Glutamatergic neuron (in vitro differentiated cells): ENCODE data around the gene SYNDIG1. TPM values are rescaled to one million over a fixed set of nuclear protein-coding genes. Genes with fewer than 3 reads are reported as not detected.

ENCODE experiments used
- DNase-seq: peaks from one replicate; pipeline ENCODE4 v3.0.0; 2022
- H3K27ac Mint-ChIP-seq: one replicate; pipeline ENCODE4 v1.8.0; 2020; ENCODE audit warnings: mild to moderate bottlenecking, mixed read lengths, inconsistent platforms; ENCODE audit not compliant: unreplicated experiment
- H3K27me3 Mint-ChIP-seq: one replicate; pipeline ENCODE4 v1.8.0; 2020; ENCODE audit warnings: mild to moderate bottlenecking, moderate library complexity, mixed read lengths, inconsistent platforms; ENCODE audit not compliant: unreplicated experiment
- H3K36me3 Mint-ChIP-seq: one replicate; pipeline ENCODE4 v1.8.0; 2020; ENCODE audit warnings: mild to moderate bottlenecking, mixed read lengths, inconsistent platforms; ENCODE audit not compliant: unreplicated experiment
- H3K4me1 Mint-ChIP-seq: one replicate; pipeline ENCODE4 v1.8.0; 2020; ENCODE audit warnings: mild to moderate bottlenecking, low read depth, mixed read lengths, inconsistent platforms; ENCODE audit not compliant: unreplicated experiment
- H3K4me3 Mint-ChIP-seq: one replicate; pipeline ENCODE4 v1.8.0; 2020; ENCODE audit warnings: mild to moderate bottlenecking, mixed read lengths, inconsistent platforms; ENCODE audit not compliant: unreplicated experiment
- H3K9me3 Mint-ChIP-seq: one replicate; pipeline ENCODE4 v1.8.0; 2020; ENCODE audit warnings: mild to moderate bottlenecking, moderate library complexity, mixed read lengths, inconsistent platforms; ENCODE audit not compliant: unreplicated experiment
- total RNA-seq: library from RNA; stranded (reverse); fragmentation: NEBNext Ultra II Directional; extraction: Animal tissue kit (Norgen Biotek cat#: 25700); gene quantifications from one replicate; pipeline ENCODE4 v1.2.1, GENCODE V29; 2021; ENCODE audit not compliant: unreplicated experiment
- TF ChIP-seq, protein P1 (sequence below): fragments of 200-600 bp; sonication (generic); IDR thresholded peaks from one replicate; pipeline ENCODE4 v1.5.0; 2021; ENCODE audit not compliant: partially characterized antibody, unreplicated experiment

The SYNDIG1 gene
- total RNA-seq, 1 donor from 2014 or later = 10.4 TPM

DNA sequence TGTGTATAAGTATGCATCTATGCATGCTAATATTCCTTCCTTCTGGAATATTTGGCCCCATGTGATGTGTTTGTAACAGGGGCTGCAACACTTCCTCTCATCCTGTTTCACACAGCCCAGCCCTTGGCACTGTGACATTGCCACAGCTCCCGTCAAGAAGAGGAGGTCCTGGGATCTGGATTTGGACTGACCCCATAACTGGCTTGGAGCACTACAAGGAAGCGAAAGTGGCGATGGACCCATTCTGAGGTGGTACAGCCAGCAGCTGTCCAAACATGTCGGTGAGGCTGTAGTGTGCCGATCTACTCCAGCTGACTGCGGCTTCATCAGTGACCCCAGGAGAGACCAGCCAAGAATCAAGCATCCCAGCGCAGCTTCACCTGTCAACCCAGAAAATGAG, 18.2 kb downstream of the SYNDIG1 start:
- Mint-ChIP-seq H3K36me3 (peaks cover 4% of the 10 kb centered on the region), H3K27me3 (peaks cover 4% of the 10 kb centered on the region), H3K4me1 (peaks cover 30% of the 10 kb centered on the region), H3K4me3 (no peak overlapping the region), H3K27ac (no peak overlapping the region), H3K9me3 (peaks cover 6% of the 10 kb centered on the region)
- DNase-seq = no peak
- TF ChIP-seq, protein P1, sequence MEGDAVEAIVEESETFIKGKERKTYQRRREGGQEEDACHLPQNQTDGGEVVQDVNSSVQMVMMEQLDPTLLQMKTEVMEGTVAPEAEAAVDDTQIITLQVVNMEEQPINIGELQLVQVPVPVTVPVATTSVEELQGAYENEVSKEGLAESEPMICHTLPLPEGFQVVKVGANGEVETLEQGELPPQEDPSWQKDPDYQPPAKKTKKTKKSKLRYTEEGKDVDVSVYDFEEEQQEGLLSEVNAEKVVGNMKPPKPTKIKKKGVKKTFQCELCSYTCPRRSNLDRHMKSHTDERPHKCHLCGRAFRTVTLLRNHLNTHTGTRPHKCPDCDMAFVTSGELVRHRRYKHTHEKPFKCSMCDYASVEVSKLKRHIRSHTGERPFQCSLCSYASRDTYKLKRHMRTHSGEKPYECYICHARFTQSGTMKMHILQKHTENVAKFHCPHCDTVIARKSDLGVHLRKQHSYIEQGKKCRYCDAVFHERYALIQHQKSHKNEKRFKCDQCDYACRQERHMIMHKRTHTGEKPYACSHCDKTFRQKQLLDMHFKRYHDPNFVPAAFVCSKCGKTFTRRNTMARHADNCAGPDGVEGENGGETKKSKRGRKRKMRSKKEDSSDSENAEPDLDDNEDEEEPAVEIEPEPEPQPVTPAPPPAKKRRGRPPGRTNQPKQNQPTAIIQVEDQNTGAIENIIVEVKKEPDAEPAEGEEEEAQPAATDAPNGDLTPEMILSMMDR = no peak

DNA sequence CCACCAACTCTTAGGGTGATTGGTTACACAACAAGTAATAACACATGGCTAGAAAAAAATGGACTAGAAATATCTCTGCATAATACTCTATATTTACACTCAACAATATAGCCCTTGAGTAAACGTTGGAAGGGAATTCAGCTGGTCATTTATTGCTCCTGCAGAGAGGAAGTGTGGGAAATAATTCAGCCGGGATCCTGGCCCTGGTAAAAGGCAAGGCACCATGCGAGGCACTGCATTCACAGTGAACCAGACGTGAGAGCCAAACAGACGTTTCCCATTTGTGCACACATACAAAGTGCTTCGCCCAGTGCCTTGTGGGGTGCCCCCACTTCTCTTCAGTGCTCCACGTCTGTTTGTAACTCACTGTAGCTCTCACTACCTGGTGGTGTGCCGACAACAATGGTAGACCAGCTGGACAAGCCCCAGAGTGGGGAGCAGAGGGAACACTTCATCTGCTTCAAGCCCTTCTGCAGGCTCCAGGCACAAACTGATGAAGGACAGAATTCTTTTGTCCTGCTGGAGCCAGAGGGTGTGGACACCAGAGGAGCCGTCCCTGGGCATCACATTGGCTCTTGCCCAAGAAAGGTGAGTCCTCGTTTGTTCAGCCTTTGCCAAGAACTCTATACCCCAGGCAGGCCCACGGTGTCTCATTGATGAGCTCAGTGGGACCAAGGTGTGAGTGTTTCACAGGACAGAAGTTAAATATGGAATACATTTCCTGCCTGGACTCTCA, 18.8 kb downstream of the SYNDIG1 start:
- Mint-ChIP-seq H3K27me3 (peaks cover 4% of the 10 kb centered on the region), H3K4me1 (peaks cover 35% of the 10 kb centered on the region)
- no peak for DNase-seq

DNA sequence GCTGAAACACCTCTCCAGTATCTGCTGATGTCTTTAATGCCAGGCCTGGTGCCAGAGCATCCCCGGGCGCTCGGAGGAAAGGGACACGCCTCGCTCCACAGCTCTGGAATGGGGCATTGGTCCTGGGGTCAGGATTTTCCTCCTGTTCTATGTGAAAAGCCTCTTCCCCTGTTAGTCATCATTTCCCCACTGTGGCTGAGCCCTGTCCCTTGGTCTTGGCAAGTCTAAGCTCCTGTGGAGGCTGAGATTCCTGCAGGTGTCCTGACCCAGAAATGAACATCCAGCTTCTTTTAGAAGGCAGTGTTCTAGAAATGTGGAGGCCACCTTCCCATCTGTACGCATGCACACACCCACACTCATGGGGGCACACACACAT, 19.4 kb downstream of the SYNDIG1 start:
- TF ChIP-seq, protein P1 = no peak
- Mint-ChIP-seq H3K4me1 (peaks cover 30% of the 10 kb centered on the region), H3K27ac (no peak overlapping the region), H3K9me3 (peaks cover 6% of the 10 kb centered on the region), H3K36me3 (peaks cover 4% of the 10 kb centered on the region), H3K27me3 (peaks cover 4% of the 10 kb centered on the region), H3K4me3 (no peak overlapping the region)
- DNase-seq = no peak

More for the DNA sequence above, 18.8 kb downstream of the SYNDIG1 start:
- Mint-ChIP-seq H3K4me3 (no peak overlapping the region), H3K36me3 (peaks cover 4% of the 10 kb centered on the region), H3K9me3 (peaks cover 6% of the 10 kb centered on the region), H3K27ac (no peak overlapping the region)
- TF ChIP-seq, protein P1 = no peak

DNA sequence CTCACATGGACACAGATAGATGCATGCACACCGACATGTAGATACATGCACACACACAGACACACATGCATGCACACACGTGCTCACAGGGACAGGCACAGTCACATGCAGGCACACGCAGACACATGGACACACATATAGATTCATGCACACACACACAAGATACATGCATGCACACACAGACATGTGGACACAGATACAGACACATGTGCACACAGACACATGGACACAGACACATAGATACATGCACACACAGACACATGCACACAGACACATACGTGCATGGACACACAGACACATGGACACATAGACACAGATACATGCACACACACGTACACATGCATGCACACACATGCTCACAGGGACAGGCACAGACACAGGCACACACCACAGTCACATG, 19.8 kb downstream of the SYNDIG1 start:
- TF ChIP-seq, protein P1 = no peak
- Mint-ChIP-seq H3K36me3 (peaks cover 4% of the 10 kb centered on the region), H3K4me1 (peaks cover 30% of the 10 kb centered on the region), H3K27ac (peak overlapping the region; percentile 56), H3K9me3 (peaks cover 6% of the 10 kb centered on the region), H3K4me3 (no peak overlapping the region), H3K27me3 (peaks cover 5% of the 10 kb centered on the region)
- DNase-seq = no peak

DNA sequence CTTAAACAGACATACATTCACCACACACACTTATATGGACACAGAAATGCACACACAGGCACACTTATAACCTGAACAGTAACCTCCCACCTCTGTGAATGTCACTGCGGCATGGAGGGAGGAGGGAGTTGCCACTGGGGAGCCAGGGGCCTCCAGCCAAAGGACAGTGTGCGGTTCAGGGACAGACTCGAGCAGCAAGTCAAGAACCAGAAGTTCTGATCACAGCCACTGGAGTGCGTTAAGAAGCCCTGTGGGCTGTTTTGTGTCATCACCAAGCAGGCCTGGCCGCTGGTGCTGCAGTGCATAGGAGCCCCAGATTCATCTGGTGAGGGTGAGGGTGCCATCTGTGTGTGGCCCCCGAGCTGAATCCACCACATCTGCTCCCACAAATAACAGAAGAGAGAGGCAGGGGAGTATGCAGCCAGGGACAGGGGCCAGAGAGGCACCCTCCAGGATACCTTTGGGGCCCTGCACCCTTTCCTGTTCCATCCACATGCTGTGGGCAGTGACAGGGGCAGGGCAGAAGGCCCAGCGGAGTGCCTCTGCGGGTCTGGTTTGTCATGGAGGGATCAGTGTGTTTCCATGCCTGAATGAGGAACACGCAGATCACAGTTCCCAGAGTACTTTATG, 20.3 kb downstream of the SYNDIG1 start:
- peaks cover 28% of the 10 kb centered on the region for H3K4me1 Mint-ChIP-seq
- no peak for DNase-seq
- no peak overlapping the region for H3K27ac Mint-ChIP-seq
- TF ChIP-seq, protein P1 = no peak
- H3K9me3 Mint-ChIP-seq = peaks cover 6% of the 10 kb centered on the region
- peaks cover 4% of the 10 kb centered on the region for H3K36me3 Mint-ChIP-seq
- peaks cover 6% of the 10 kb centered on the region for H3K27me3 Mint-ChIP-seq
- H3K4me3 Mint-ChIP-seq = no peak overlapping the region
